HFF-Myc (cell line): Measurements from ENCODE around the gene ANO4.
A peak's percentile ranks its signal among the peaks of the same experiment; 100 is the strongest.

Experiments
- DNase-seq: peaks from one replicate; pipeline ENCODE4 v3.0.0-alpha.2; 2011; ENCODE audit warnings: low read depth; ENCODE audit errors: extremely low read depth
- H3K4me3 ChIP-seq: replicated peaks from 2 replicates; pipeline ENCODE4 v1.5.1; 2011; ENCODE audit warnings: low read depth, mild to moderate bottlenecking, control low read depth, low read length
- CTCF ChIP-seq: IDR thresholded peaks from 2 replicates; pipeline ENCODE4 v1.5.1; 2012; ENCODE audit warnings: mild to moderate bottlenecking, low read depth, low read length, control low read depth; ENCODE audit errors: missing control alignments

Gene ANO4

GRCh38 chr12:100875771-100876170 is 81.2 kb downstream of the ANO4 start:
- no peak for DNase-seq
- TF ChIP-seq CTCF: no peak
- H3K4me3 ChIP-seq: no peak overlapping the region

- no peak overlapping the region for H3K4me3 ChIP-seq
- peak; percentile 34 for TF ChIP-seq CTCF
- DNase-seq: no peak
Measured at GRCh38 chr12:100877776-100878175, 83.2 kb downstream of the ANO4 start.

GRCh38 chr12:100895192-100895591 is 100.6 kb downstream of the ANO4 start:
- no peak overlapping the region for H3K4me3 ChIP-seq
- no peak for DNase-seq
- no peak for TF ChIP-seq CTCF

- no peak for TF ChIP-seq CTCF
- no peak overlapping the region for H3K4me3 ChIP-seq
- DNase-seq: no peak
Measured at GRCh38 chr12:100896192-100896591, 101.6 kb downstream of the ANO4 start.

- TF ChIP-seq CTCF: no peak
- no peak for DNase-seq
- H3K4me3 ChIP-seq: no peak overlapping the region
Measured at GRCh38 chr12:100897240-100897639, 102.7 kb downstream of the ANO4 start.

GRCh38 chr12:100899301-100899700 is 104.7 kb downstream of the ANO4 start:
- no peak for DNase-seq
- no peak overlapping the region for H3K4me3 ChIP-seq
- TF ChIP-seq CTCF: no peak

GRCh38 chr12:100900808-100901207 is 106.2 kb downstream of the ANO4 start:
- no peak for TF ChIP-seq CTCF
- no peak for DNase-seq
- H3K4me3 ChIP-seq: no peak overlapping the region
